H1 (cell line): ENCODE data around the gene ALG5. TPM values are rescaled to one million over a fixed set of nuclear protein-coding genes. Genes with fewer than 3 reads are reported as not detected.

Experiments used
- CTCF ChIA-PET: fragments of 300-600 bp; sonication (Branson Sonifier 250); formaldehyde crosslinking; loops from one replicate; lab custom pipeline; 2021; ENCODE audit not compliant: partially characterized antibody; lab: Charles Lee
- POLR2A ChIA-PET: fragments of 300-600 bp; sonication (Branson Sonifier 250); formaldehyde crosslinking; loops from one replicate; lab custom pipeline; 2021; ENCODE audit warnings: inconsistent platforms; ENCODE audit not compliant: partially characterized antibody; lab: Charles Lee
- DNase-seq, 2 experiments: peaks; one replicate each; pipeline versions ENCODE4 v3.0.0 to v3.0.0-alpha.2; 2010 to 2022; ENCODE audit warnings: low spot score in 2 of 2, low read depth in 1 of 2, mixed read lengths in 1 of 2
- FAIRE-seq: peaks from 2 replicates; lab custom pipeline; 2011; peaks lifted over from hg19 to GRCh38; lab: Jason Lieb, UNC
- H2AFZ ChIP-seq: 2 replicates; pipeline ENCODE4 v1.8.1; 2012; ENCODE audit warnings: low read length, inconsistent platforms
- H2AK5ac ChIP-seq: 2 replicates; pipeline ENCODE4 v1.6.1; 2013; ENCODE audit warnings: low read depth, low read length
- H2BK120ac ChIP-seq: replicated peaks from 2 replicates; pipeline ENCODE3; 2013; ENCODE audit warnings: low read depth, low read length, inconsistent platforms
- H2BK12ac ChIP-seq: 2 replicates; pipeline ENCODE4 v1.6.1; 2013; ENCODE audit warnings: low read depth, low read length
- H2BK15ac ChIP-seq: 2 replicates; pipeline ENCODE4 v1.6.1; 2013; ENCODE audit warnings: low read length
- H2BK20ac ChIP-seq: 2 replicates; pipeline ENCODE4 v1.6.1; 2013; ENCODE audit warnings: low read length
- H2BK5ac ChIP-seq: 2 replicates; pipeline ENCODE4 v1.6.1; 2013; ENCODE audit warnings: low read depth, low read length
- H3K14ac ChIP-seq: 2 replicates; pipeline ENCODE4 v1.6.1; 2013; ENCODE audit warnings: inconsistent platforms; ENCODE audit not compliant: insufficient read length
- H3K18ac ChIP-seq: 2 replicates; pipeline ENCODE4 v1.6.1; 2013; ENCODE audit warnings: low read length; ENCODE audit errors: extremely low read depth
- H3K23ac ChIP-seq: 2 replicates; pipeline ENCODE4 v1.6.1; 2013; ENCODE audit warnings: inconsistent platforms; ENCODE audit not compliant: insufficient read length
- H3K23me2 ChIP-seq: 2 replicates; pipeline ENCODE4 v1.6.1; 2013; ENCODE audit warnings: low read depth, low read length
- H3K27ac ChIP-seq: 2 replicates; pipeline ENCODE4 v1.6.1; 2011; ENCODE audit warnings: low read depth, low read length, inconsistent platforms
- H3K27me3 ChIP-seq, 4 experiments: replicated peaks in 1 of 4; 1 replicate in 1 of 4; 2 replicates in 3 of 4; pipeline versions ENCODE4 v1.6.1 to v1.8.1; 2011 to 2013; ENCODE audit warnings: low read length in 3 of 4, mild to moderate bottlenecking in 3 of 4, inconsistent platforms in 2 of 4, mixed read lengths in 2 of 4, moderate library complexity in 1 of 4; ENCODE audit not compliant: control insufficient read depth in 3 of 4, insufficient read depth in 3 of 4; ENCODE audit errors: extremely low read depth in 1 of 4
- H3K36me3 ChIP-seq, 4 experiments: 2 replicates each; pipeline versions ENCODE4 v1.6.1 to v1.8.1; 2011 to 2013; ENCODE audit warnings: mild to moderate bottlenecking in 4 of 4, low read length in 3 of 4, moderate library complexity in 2 of 4, control low read depth in 1 of 4, inconsistent platforms in 1 of 4; ENCODE audit not compliant: insufficient read depth in 4 of 4, control insufficient read depth in 2 of 4
- H3K4ac ChIP-seq: replicated peaks from 2 replicates; pipeline ENCODE3; 2013; ENCODE audit warnings: low read length, low read depth, mixed read lengths, inconsistent platforms; ENCODE audit not compliant: insufficient read length
- H3K4me1 ChIP-seq, 4 experiments: replicated peaks in 1 of 4; 1 replicate in 1 of 4; 2 replicates in 3 of 4; pipeline versions ENCODE4 v1.6.1 to v1.8.1; 2011 to 2013; ENCODE audit warnings: low read length in 3 of 4, inconsistent platforms in 2 of 4, mixed read lengths in 1 of 4; ENCODE audit not compliant: insufficient read depth in 4 of 4, control insufficient read depth in 3 of 4
- H3K4me2 ChIP-seq, 2 experiments: 2 replicates each; pipeline versions ENCODE4 v1.6.1 to v1.8.1; 2011 to 2013; ENCODE audit warnings: low read depth in 2 of 2, low read length in 2 of 2, control low read depth in 1 of 2, inconsistent platforms in 1 of 2, mild to moderate bottlenecking in 1 of 2; ENCODE audit not compliant: insufficient read depth in 1 of 2
- H3K4me3 ChIP-seq, 4 experiments: fragments of 200-600, 300-600 bp in 1 of 4; sonication (generic), shearing (Covaris generic), sonication (Bioruptor Twin) in 1 of 4; 2 replicates each; pipeline versions ENCODE4 v1.5.1 to v1.8.1; 2011 to 2016; ENCODE audit warnings: low read length in 4 of 4, low read depth in 3 of 4, control low read depth in 2 of 4, inconsistent platforms in 2 of 4, mild to moderate bottlenecking in 2 of 4, mixed read lengths in 1 of 4, moderate library complexity in 1 of 4; ENCODE audit not compliant: insufficient read depth in 2 of 4; ENCODE audit errors: extremely low read depth in 1 of 4
- H3K56ac ChIP-seq: replicated peaks from 2 replicates; pipeline ENCODE3; 2013; ENCODE audit warnings: low read depth, mild to moderate bottlenecking, mixed read lengths, low read length, inconsistent platforms; ENCODE audit not compliant: insufficient read length
- H3K79me1 ChIP-seq: 2 replicates; pipeline ENCODE4 v1.6.1; 2013; ENCODE audit warnings: low read depth, low read length, control low read depth
- H3K79me2 ChIP-seq, 2 experiments: 2 replicates each; pipeline versions ENCODE4 v1.6.1 to v1.8.1; 2012 to 2013; ENCODE audit warnings: low read length in 2 of 2, mild to moderate bottlenecking in 2 of 2, inconsistent platforms in 1 of 2; ENCODE audit not compliant: insufficient read depth in 2 of 2, control insufficient read depth in 1 of 2
- H3K9ac ChIP-seq, 4 experiments: replicated peaks in 1 of 4; 1 replicate in 1 of 4; 2 replicates in 3 of 4; pipeline versions ENCODE4 v1.6.1 to v1.8.1; 2011 to 2013; ENCODE audit warnings: low read depth in 3 of 4, low read length in 3 of 4, control low read depth in 2 of 4, mild to moderate bottlenecking in 2 of 4, moderate library complexity in 2 of 4, inconsistent platforms in 1 of 4; ENCODE audit errors: extremely low read depth in 1 of 4
- H3K9me3 ChIP-seq, 2 experiments: 2 replicates each; pipeline versions ENCODE4 v1.6.1 to v1.8.1; 2012 to 2013; ENCODE audit warnings: mild to moderate bottlenecking in 2 of 2, moderate library complexity in 2 of 2, control low read depth in 1 of 2, inconsistent platforms in 1 of 2, low read depth in 1 of 2, low read length in 1 of 2, mixed read lengths in 1 of 2; ENCODE audit not compliant: insufficient read depth in 2 of 2
- H4K20me1 ChIP-seq, 2 experiments: replicated peaks in 1 of 2; 2 replicates each; pipeline versions ENCODE3 to v1.8.1; 2011 to 2013; ENCODE audit warnings: inconsistent platforms in 2 of 2, low read length in 2 of 2, mild to moderate bottlenecking in 1 of 2; ENCODE audit not compliant: insufficient read depth in 2 of 2, control insufficient read depth in 1 of 2
- H4K5ac ChIP-seq: 2 replicates; pipeline ENCODE4 v1.6.1; 2013; ENCODE audit warnings: low read length, low read depth, mixed read lengths, inconsistent platforms; ENCODE audit not compliant: insufficient read length
- H4K8ac ChIP-seq: 2 replicates; pipeline ENCODE4 v1.8.0; 2013; ENCODE audit warnings: mild to moderate bottlenecking, moderate library complexity, low read length, inconsistent platforms; ENCODE audit not compliant: insufficient read depth; ENCODE audit errors: extremely low read depth
- H4K91ac ChIP-seq: replicated peaks from 2 replicates; pipeline ENCODE3; 2013; ENCODE audit warnings: low read length, mixed read lengths, inconsistent platforms; ENCODE audit not compliant: insufficient read length
- CBX8 ChIP-seq: fragments of 300-800, 300-1000 bp; sonication (generic); IDR thresholded peaks from 2 replicates; pipeline ENCODE4 v1.7.1; 2016; ENCODE audit warnings: low read depth, low read length, borderline replicate concordance
- CHD1 ChIP-seq: IDR thresholded peaks from 2 replicates; pipeline ENCODE4 v1.6.1; 2012; ENCODE audit warnings: low read depth, low read length, improper control_type of control experiment
- EZH2 ChIP-seq: fragments of 200-600 bp; sonication (generic); IDR thresholded peaks from 2 replicates; pipeline ENCODE4 v1.7.1; 2012; ENCODE audit warnings: low read depth, mild to moderate bottlenecking, moderate library complexity, low read length, inconsistent platforms; ENCODE audit not compliant: severe bottlenecking
- FOSL1 ChIP-seq: IDR thresholded peaks from 2 replicates; pipeline ENCODE4 v1.6.1; 2011; ENCODE audit warnings: mild to moderate bottlenecking, low read depth, low read length, moderate library complexity; ENCODE audit not compliant: insufficient read depth
- GABPA ChIP-seq: IDR thresholded peaks from 2 replicates; pipeline ENCODE4 v1.6.1; 2011; ENCODE audit warnings: mild to moderate bottlenecking, low read length, moderate library complexity, borderline replicate concordance; ENCODE audit not compliant: insufficient read depth
- HDAC2 ChIP-seq, 2 experiments: fragments of 300-600 bp in 1 of 2; sonication (generic) in 1 of 2; IDR thresholded peaks; 2 replicates each; pipeline ENCODE4 v1.6.1; 2011 to 2012; ENCODE audit warnings: low read depth in 2 of 2, low read length in 2 of 2, mild to moderate bottlenecking in 2 of 2, moderate library complexity in 2 of 2, borderline replicate concordance in 1 of 2, inconsistent platforms in 1 of 2
- JUND ChIP-seq: IDR thresholded peaks from 2 replicates; pipeline ENCODE4 v1.6.1; 2011; ENCODE audit warnings: mild to moderate bottlenecking, improper control_type of control experiment, low read length
- MAX ChIP-seq: IDR thresholded peaks from 2 replicates; pipeline ENCODE4 v1.6.1; 2012; ENCODE audit warnings: inconsistent platforms
- NANOG ChIP-seq: IDR thresholded peaks from 2 replicates; pipeline ENCODE4 v1.6.1; 2011; ENCODE audit warnings: low read length, low read depth, mild to moderate bottlenecking, inconsistent platforms; ENCODE audit not compliant: insufficient read depth, poor library complexity, severe bottlenecking
- SAP30 ChIP-seq: fragments of 300-600 bp; sonication (generic); IDR thresholded peaks from 2 replicates; pipeline ENCODE4 v1.7.1; 2012; ENCODE audit warnings: low read length, moderate library complexity, mild to moderate bottlenecking, inconsistent platforms; ENCODE audit not compliant: insufficient read depth, insufficient replicate concordance
- SIRT6 ChIP-seq: IDR thresholded peaks from one replicate; pipeline ENCODE4 v1.7.1; 2012; ENCODE audit warnings: low read length, inconsistent platforms
- SP4 ChIP-seq: IDR thresholded peaks from 2 replicates; pipeline ENCODE4 v1.6.1; 2012; ENCODE audit warnings: low read length, inconsistent platforms
- TAF7 ChIP-seq: optimal IDR thresholded peaks from 2 replicates; pipeline ENCODE3; 2011; ENCODE audit warnings: low read depth, mild to moderate bottlenecking, inconsistent platforms, low read length, moderate library complexity, borderline replicate concordance
- TBP ChIP-seq: IDR thresholded peaks from 2 replicates; pipeline ENCODE4 v1.6.1; 2011; ENCODE audit warnings: low read depth, low read length, improper control_type of control experiment
- WGBS, 2 experiments: shearing (Covaris generic) in 1 of 2; methylation state at CpG; one replicate each; pipeline versions ENCODE4 v1.1.6 to v1.1.7; 2013 to 2015; ENCODE audit warnings: low lambda C conversion rate in 2 of 2, mixed read lengths in 2 of 2, inconsistent platforms in 1 of 2, low coverage in 1 of 2, missing lambda C conversion rate in 1 of 2; ENCODE audit not compliant: insufficient replicate concordance in 2 of 2, insufficient coverage in 1 of 2, insufficient read length in 1 of 2; ENCODE audit errors: extremely low coverage in 1 of 2, missing lambda C conversion rate in 1 of 2; 5-methylcytosine and 5-hydroxymethylcytosine counted together
- polyA plus RNA-seq, 7 experiments: library from polyadenylated mRNA; depleted of rRNA in 3 of 7; stranded (reverse) in 5 of 7; unstranded in 2 of 7; fragments of >200 nt in 5 of 7; fragments of 200-250 nt in 2 of 7; gene quantifications; 1 replicate in 5 of 7; 2 replicates in 1 of 7; 4 replicates in 1 of 7; pipeline versions ENCODE4 v1.2.1 to v1.2.3, GENCODE V29; 2011 to 2013; ENCODE audit warnings: missing spikeins in 2 of 7, mixed read lengths in 2 of 7
- total RNA-seq: library from RNA; stranded (reverse); fragmentation: NEBNext Ultra II Directional; extraction: Animal tissue kit (Norgen Biotek cat#: 25700); gene quantifications from 2 replicates; pipeline ENCODE4 v1.2.1, GENCODE V29; 2021

Gene ALG5
- total and polyA plus RNA-seq, 2 of the 8 experiments (the other 6 are each of a cell fraction or from before 2014, with no cell fraction given), result 15.0 to 24.3 TPM

- 85% methylated on average over 3 of the region's 3 CpGs; no CpG with 5 or more reads in 1 of the 2 experiments for WGBS, 2 experiments
- Histone ChIP-seq H3K9ac (no peak overlapping the region), H3K23me2 (no peaks in the 10 kb centered on the region), H3K4me3 (no peak overlapping the region), H2BK20ac (no peak overlapping the region), H4K5ac (no peak overlapping the region), H3K36me3 (peaks cover 0 to 12% (median 0%) of the 10 kb centered on the region in 4 experiments; a peak in 1 of 8 replicates), H2BK12ac (no peak overlapping the region), H3K18ac (no peak overlapping the region), H3K23ac (no peak overlapping the region), H3K27ac (no peak overlapping the region), H3K56ac (no peak overlapping the region), H3K14ac (no peak overlapping the region), H3K79me1 (no peaks in the 10 kb centered on the region), H2BK120ac (no peak overlapping the region), H3K27me3 (no peaks in the 10 kb centered on the region), H4K91ac (no peak overlapping the region), H3K4me1 (no peaks in the 10 kb centered on the region), H3K79me2 (no peaks in the 10 kb centered on the region), H2BK5ac (no peak overlapping the region), H2BK15ac (no peak overlapping the region), H2AK5ac (no peak overlapping the region), H3K9me3 (no peaks in the 10 kb centered on the region), H4K8ac (no peak overlapping the region), H4K20me1 (no peaks in the 10 kb centered on the region), H3K4me2 (no peak overlapping the region), H2AFZ (no peak overlapping the region), H3K4ac (no peak overlapping the region)
- POLR2A ChIA-PET, result no interaction called here
- no peak for DNase-seq
- FAIRE-seq, result no peak
- CTCF ChIA-PET, result interaction anchor here (0.7 to 1.2 kb wide), 2 partner anchors 74 to 182 kb away, joined by 3 read pairs; no protein-coding TSS in a partner anchor
- no peak for TF ChIP-seq MAX
- TF ChIP-seq GABPA, result no peak
- no peak for TF ChIP-seq TAF7
- no peak for TF ChIP-seq NANOG
- no peak for TF ChIP-seq SIRT6
- TF ChIP-seq HDAC2 (IDR thresholded peaks at IDR 0.05; ENCODE audit: borderline replicate concordance in 1 of 2, low read depth in 2 of 2, low read length in 2 of 2), result no peak
- TF ChIP-seq CHD1, result no peak
- TF ChIP-seq EZH2, result no peak
- TF ChIP-seq FOSL1, result no peak
- TF ChIP-seq SP4, result no peak
- TF ChIP-seq CBX8, result no peak
- TF ChIP-seq TBP, result no peak
- TF ChIP-seq JUND, result no peak
- no peak for TF ChIP-seq SAP30
Measured at GRCh38 chr13:36945078-36945477, 54.1 kb downstream of the ALG5 start.
